Measurements from ENCODE around the gene VNN1. TPM values are rescaled to one million over a fixed set of nuclear protein-coding genes. Genes with fewer than 3 reads are reported as not detected.

Gene VNN1
- total RNA-seq, 4 donors from 2014 or later: 0.46 to 5.8 (median 0.76) TPM

DNA sequence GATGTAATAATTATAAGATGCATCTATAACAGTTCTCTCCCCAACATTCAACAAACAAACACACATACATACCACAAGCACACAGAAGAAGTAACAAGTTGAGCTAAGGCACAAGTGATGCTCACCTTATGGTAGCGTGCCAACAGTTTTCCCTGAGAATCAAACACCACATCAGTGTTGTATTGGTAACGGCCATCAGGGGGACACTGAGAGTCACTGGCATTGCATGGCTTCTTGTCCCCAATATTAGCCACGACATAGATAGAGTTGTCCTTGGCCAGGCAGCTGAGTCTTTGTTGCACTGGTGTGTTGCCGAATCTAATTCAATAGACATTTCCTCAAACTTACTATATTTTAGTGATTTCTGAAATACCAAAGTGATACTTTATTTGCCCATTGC is 14.8 kb upstream of the VNN1 start:
- no peaks in the 10 kb centered on the region for H3K36me3 ChIP-seq
- DNase-seq: no peak
- no peaks in the 10 kb centered on the region for H3K27me3 ChIP-seq
- no peaks in the 10 kb centered on the region for H3K4me1 ChIP-seq
- TF ChIP-seq, protein P1, sequence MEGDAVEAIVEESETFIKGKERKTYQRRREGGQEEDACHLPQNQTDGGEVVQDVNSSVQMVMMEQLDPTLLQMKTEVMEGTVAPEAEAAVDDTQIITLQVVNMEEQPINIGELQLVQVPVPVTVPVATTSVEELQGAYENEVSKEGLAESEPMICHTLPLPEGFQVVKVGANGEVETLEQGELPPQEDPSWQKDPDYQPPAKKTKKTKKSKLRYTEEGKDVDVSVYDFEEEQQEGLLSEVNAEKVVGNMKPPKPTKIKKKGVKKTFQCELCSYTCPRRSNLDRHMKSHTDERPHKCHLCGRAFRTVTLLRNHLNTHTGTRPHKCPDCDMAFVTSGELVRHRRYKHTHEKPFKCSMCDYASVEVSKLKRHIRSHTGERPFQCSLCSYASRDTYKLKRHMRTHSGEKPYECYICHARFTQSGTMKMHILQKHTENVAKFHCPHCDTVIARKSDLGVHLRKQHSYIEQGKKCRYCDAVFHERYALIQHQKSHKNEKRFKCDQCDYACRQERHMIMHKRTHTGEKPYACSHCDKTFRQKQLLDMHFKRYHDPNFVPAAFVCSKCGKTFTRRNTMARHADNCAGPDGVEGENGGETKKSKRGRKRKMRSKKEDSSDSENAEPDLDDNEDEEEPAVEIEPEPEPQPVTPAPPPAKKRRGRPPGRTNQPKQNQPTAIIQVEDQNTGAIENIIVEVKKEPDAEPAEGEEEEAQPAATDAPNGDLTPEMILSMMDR (IDR thresholded peaks at IDR 0.05): no peak
- no peak for TF ChIP-seq POLR2A (IDR thresholded peaks at IDR 0.05)
- H3K9me3 ChIP-seq: no peaks in the 10 kb centered on the region
- H3K4me3 ChIP-seq (replicated peaks in 1 of 3): no peak overlapping the region
- H3K27ac ChIP-seq: no peak overlapping the region
- 73 to 75% methylated on average over 4 of the region's 4 CpGs for WGBS, 2 donors
- intact Hi-C loops (cut with DNase I): no loop called here

DNA sequence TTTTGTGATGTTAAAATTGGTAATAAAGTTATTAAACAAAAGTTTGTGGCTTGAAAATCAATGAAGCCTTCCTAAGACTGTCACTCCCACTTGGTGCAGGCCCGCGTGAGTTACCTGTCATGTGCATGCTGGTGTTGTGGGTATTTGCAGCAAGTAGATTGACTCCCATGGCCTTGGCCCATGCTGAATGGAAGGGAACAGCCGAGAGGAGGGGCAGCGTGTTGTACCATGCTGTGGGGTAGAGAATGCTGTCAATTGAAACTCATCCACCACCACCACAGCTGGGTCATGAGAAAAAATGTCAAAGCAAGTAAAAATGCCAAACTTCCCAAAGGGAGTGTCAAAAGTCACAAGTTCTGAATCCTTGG is 12.7 kb upstream of the VNN1 start:
- Histone ChIP-seq H3K4me3 (replicated peaks in 1 of 3) (no peak overlapping the region), H3K36me3 (no peaks in the 10 kb centered on the region), H3K27me3 (no peaks in the 10 kb centered on the region), H3K27ac (no peak overlapping the region), H3K9me3 (no peaks in the 10 kb centered on the region), H3K4me1 (no peaks in the 10 kb centered on the region)
- TF ChIP-seq POLR2A (IDR thresholded peaks at IDR 0.05): no peak
- TF ChIP-seq, protein P1 (IDR thresholded peaks at IDR 0.05): no peak
- intact Hi-C loops (cut with DNase I): no loop called here
- no peak for DNase-seq
- WGBS, 2 donors: 86 to 90% methylated on average over 4 of the region's 4 CpGs

DNA sequence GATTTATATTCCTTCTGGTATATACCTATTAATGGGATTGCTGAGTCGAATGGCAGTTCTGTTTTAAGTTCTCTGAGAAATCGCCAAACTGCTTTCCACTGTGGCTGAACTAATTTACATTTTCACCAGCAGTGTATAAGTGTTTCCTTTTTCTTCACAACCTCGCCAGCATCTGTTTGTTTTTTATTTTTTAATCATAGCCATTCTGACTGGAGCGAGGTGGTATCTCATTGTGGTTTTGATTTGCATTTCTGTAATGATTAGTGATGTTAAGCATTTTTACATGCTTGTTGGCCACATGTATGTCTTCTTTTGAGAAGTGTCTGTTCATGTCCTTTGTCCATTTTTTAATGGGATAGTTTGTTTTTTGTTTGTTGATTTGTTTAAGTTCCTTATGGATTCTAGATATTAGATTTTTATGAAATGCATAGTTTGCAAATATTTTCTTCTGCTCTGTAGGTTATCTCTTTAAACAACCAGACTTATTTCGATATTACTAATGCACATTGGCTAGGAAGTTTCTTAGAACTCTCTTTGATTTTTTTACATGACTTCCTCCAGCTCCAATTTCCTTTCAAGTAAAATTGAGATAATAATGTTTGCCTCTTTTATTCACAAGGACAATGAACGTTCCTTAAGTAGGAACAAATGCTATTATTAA is 12.2 kb upstream of the VNN1 start:
- WGBS, 2 donors: 72 to 78% methylated on average over 6 of the region's 6 CpGs

DNA sequence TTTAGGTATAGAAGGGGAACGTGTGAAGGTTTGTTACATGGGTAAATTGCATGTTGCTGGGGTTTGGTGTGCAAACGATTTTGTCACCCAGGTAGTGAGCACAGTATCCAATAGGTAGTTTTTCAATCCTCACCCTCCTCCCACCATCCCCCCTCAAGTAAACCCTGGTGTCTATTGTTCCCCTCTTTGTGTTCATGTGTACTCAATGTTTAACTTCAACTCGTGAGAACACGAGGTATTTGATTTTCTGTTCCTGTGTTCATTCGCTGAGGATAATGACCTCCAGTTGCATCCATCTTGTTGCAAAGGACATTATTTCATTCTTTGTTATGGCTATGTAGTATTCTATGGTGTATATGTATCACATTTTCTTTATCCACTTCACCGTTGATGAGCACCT is 11.6 kb upstream of the VNN1 start:
- no peaks in the 10 kb centered on the region for H3K4me1 ChIP-seq
- TF ChIP-seq, protein P1 (IDR thresholded peaks at IDR 0.05): no peak
- TF ChIP-seq POLR2A (IDR thresholded peaks at IDR 0.05): no peak
- H3K27ac ChIP-seq: no peak overlapping the region
- intact Hi-C loops (cut with DNase I): no loop called here
- no peak overlapping the region for H3K4me3 ChIP-seq (replicated peaks in 1 of 3)
- DNase-seq: no peak
- no peaks in the 10 kb centered on the region for H3K9me3 ChIP-seq
- 78 to 82% methylated on average over 6 of the region's 6 CpGs for WGBS, 2 donors
- H3K36me3 ChIP-seq: no peaks in the 10 kb centered on the region
- no peaks in the 10 kb centered on the region for H3K27me3 ChIP-seq

More for the DNA sequence above, 12.2 kb upstream of the VNN1 start:
- no peak overlapping the region for H3K4me3 ChIP-seq (replicated peaks in 1 of 3)
- no peaks in the 10 kb centered on the region for H3K36me3 ChIP-seq
- H3K27ac ChIP-seq: no peak overlapping the region
- DNase-seq: no peak
- no peaks in the 10 kb centered on the region for H3K4me1 ChIP-seq
- intact Hi-C loops (cut with DNase I): no loop called here
- TF ChIP-seq, protein P1 (IDR thresholded peaks at IDR 0.05): no peak
- TF ChIP-seq POLR2A (IDR thresholded peaks at IDR 0.05): no peak
- no peaks in the 10 kb centered on the region for H3K9me3 ChIP-seq
- H3K27me3 ChIP-seq: no peaks in the 10 kb centered on the region

DNA sequence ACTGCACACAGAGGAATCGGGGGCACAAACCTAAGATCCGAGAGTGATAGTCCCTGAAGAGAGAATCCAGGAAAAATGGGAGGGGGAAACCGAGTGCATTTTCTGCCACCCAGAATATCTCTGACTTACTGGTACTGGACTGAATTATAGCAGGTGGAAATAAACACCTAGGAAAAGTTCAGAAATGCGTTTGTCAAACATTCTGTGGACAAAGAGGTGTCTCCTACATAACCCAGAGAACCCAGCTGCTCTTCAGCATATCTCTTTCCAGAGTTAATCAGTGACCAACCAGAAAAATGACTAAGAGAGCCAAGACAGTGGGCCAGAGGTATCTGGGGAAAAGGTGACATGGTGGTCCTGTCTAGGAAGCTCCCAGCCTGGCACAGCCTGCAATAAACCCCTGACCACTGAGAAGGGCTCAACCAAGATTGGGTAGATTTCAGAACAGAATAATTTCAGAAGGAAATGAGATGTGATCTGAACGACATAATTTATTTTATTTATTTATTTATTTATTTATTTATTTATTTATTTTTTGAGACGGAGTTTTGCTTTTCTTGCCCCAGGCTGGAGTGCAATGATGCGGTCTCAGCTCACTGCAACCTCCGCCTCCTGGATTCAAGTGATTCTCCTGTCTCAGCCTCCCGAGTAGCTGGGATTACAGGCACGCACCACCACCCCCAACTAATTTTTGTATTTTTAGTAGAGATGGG is 6.0 kb upstream of the VNN1 start:
- Histone ChIP-seq H3K4me1 (no peaks in the 10 kb centered on the region), H3K27ac (no peak overlapping the region), H3K36me3 (no peaks in the 10 kb centered on the region), H3K9me3 (no peaks in the 10 kb centered on the region), H3K4me3 (replicated peaks in 1 of 3) (no peak overlapping the region), H3K27me3 (no peaks in the 10 kb centered on the region)
- 91 to 93% methylated on average over 10 of the region's 10 CpGs for WGBS, 2 donors
- TF ChIP-seq, protein P1 (IDR thresholded peaks at IDR 0.05): no peak
- TF ChIP-seq POLR2A (IDR thresholded peaks at IDR 0.05): no peak
- intact Hi-C loops (cut with DNase I): no loop called here
- DNase-seq: no peak

Measured in thyroid gland (tissue), 4 donors.